Effector CD4-positive, alpha-beta T cell (primary cell): ENCODE results near the gene CYP4F11.
"Not testable (repeated sequence)": the region's sequence is repeated elsewhere in the genome, so short reads cannot be mapped to it uniquely, and the experiment has no call there.

Experiments used
- DNase-seq: peaks from one replicate; pipeline ENCODE4 v3.0.0-alpha.2; 2020

CYP4F11 gene

DNA sequence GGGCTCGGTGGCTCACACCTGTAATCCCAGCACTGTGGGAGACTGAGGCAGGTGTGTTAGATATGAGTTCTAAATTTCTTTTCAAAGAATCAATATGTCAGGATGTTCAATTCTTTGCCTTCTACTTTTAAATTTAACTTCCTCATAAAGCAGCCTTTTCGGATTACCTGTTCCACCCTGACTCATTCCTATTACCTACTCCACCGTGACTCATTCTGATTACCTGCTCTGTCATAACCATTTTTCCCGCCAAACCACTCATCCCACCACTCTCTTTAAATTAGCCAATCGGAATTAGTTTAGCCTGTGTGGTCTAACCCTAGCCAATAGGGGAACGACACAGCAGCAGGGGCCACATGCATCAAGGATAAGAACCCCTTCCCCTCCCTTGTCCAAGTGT, 60.6 kb downstream of the CYP4F11 start:
- DNase-seq = not testable (repeated sequence)

DNA sequence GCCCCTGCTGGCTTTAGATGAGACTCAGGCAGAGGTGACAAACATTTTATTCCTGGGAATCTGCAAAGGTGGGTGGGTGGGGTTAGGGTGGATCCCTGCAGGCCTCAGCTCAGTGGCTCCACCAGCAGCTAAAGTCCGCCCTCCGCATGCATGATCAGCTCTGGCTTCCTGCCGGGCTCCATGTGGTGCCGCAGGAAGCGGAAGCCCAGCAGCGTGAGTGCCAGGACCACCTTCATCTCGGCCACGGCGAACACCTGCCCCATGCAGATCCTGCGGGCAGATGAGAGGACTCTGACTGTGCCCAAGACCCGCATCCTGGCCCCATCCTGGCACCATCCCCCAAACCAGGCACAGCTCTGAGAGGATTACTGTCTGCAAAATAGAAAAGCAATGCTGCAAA, 62.8 kb downstream of the CYP4F11 start:
- DNase-seq = no peak

DNA sequence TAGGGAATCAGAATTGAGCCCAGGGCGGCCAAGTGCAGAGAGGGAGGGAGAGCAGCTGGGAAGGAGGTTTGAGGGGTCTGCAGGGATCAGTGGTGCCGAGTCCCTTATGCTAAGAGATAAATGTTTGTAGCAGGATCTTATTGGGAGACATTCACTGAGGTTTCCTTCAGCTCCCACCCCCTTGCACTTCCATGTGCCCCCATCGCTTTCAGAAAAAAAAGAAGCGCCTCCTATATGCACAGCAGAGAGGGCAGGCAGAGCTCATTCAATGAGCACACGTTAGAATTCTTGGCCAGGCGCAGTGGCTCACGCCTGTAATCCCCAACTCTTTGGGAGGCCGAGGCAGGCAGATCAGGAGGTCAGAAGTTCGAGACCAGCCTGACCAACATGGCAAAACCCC, 64.5 kb downstream of the CYP4F11 start:
- no peak for DNase-seq

- peak; percentile 14 for DNase-seq
Measured at GRCh38 chr19:15869109-15869555, 65.2 kb downstream of the CYP4F11 start.

DNA sequence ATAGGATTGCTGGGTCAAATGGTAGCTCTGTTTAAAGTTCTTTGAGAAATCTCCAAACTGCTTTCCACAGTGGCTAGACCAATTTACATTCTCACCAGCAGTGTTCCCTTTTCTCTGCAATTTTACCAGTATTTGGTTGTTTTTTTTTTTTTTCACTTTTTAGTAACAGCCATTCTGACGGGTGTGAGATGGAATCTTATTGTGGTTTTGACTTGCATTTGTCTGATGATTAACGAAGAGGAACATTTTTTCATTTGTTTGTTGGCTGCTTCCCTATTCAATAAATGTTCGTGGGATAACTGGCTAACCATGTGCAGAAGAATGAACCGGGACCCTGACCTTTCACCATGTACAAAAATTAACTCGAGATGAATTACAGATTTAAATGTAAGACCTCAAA, 67.7 kb downstream of the CYP4F11 start:
- no peak for DNase-seq

- DNase-seq = no peak
Measured at GRCh38 chr19:15864824-15865223, 69.5 kb downstream of the CYP4F11 start.

- DNase-seq = no peak
Measured at GRCh38 chr19:15863272-15863671, 71.1 kb downstream of the CYP4F11 start.

DNA sequence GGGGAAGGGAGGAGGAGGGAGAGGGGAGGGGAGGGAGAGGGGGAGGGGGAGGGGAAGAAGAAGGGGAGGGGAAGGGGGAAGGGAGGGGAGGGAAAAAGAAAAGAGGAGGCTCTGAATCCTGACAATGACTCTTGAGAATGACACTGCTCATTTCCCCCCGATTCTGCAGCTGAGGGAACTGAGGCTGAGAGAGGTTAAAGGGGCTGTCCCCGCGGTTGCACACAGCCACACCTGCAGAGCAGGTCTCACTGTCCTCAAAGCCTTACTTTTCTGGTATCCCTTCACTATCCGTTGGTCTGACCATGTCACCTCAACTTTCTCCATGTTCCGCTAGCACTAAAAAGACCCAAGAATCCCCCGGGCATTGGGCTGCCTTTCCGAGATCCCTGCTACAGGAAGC, 71.9 kb downstream of the CYP4F11 start:
- no peak for DNase-seq
